Neuronal stem cell (in vitro differentiated cells): ENCODE results near the gene DHX58.

ENCODE experiments used
- DNase-seq: peaks from one replicate; pipeline ENCODE4 v3.0.0-alpha.2; 2013; ENCODE audit warnings: low spot score
- H2AFZ ChIP-seq: one replicate; pipeline ENCODE4 v1.6.1; 2013; ENCODE audit warnings: mild to moderate bottlenecking, low read length, inconsistent platforms
- H2AK5ac ChIP-seq: 2 replicates; pipeline ENCODE4 v1.6.1; 2013; ENCODE audit warnings: low read depth, mild to moderate bottlenecking, inconsistent platforms, low read length, moderate library complexity, mixed read lengths
- H2BK120ac ChIP-seq: 2 replicates; pipeline ENCODE4 v1.6.1; 2013; ENCODE audit warnings: low read depth, mild to moderate bottlenecking, inconsistent platforms, low read length, moderate library complexity, mixed read lengths
- H2BK12ac ChIP-seq: one replicate; pipeline ENCODE4 v1.6.1; 2013; ENCODE audit warnings: low read length, inconsistent platforms
- H2BK15ac ChIP-seq: 2 replicates; pipeline ENCODE4 v1.6.1; 2013; ENCODE audit warnings: mild to moderate bottlenecking, low read length, inconsistent platforms, mixed read lengths
- H2BK5ac ChIP-seq: one replicate; pipeline ENCODE4 v1.6.1; 2013; ENCODE audit warnings: inconsistent platforms, mild to moderate bottlenecking, low read length, moderate library complexity
- H3K14ac ChIP-seq: one replicate; pipeline ENCODE4 v1.6.1; 2013; ENCODE audit warnings: low read length, inconsistent platforms
- H3K18ac ChIP-seq: 2 replicates; pipeline ENCODE4 v1.6.1; 2013; ENCODE audit warnings: low read length, inconsistent platforms
- H3K23ac ChIP-seq: 2 replicates; pipeline ENCODE4 v1.6.1; 2013; ENCODE audit warnings: low read depth, mild to moderate bottlenecking, mixed read lengths, low read length, inconsistent platforms; ENCODE audit not compliant: poor library complexity
- H3K27ac ChIP-seq: replicated peaks from 3 replicates; pipeline ENCODE4 v1.5.1; 2013; ENCODE audit warnings: low read length, inconsistent platforms
- H3K27me3 ChIP-seq, 3 experiments: 2 replicates each; pipeline ENCODE4 v1.6.1; 2013; ENCODE audit warnings: low read length in 3 of 3, mild to moderate bottlenecking in 2 of 3, inconsistent platforms in 1 of 3, low read depth in 1 of 3, mixed read lengths in 1 of 3, moderate library complexity in 1 of 3; ENCODE audit not compliant: control insufficient read depth in 3 of 3, insufficient read depth in 3 of 3
- H3K36me3 ChIP-seq, 2 donors: replicated peaks in 1 of 2; 2 replicates each; pipeline ENCODE4 v1.6.1; 2013; ENCODE audit warnings: low read length in 2 of 2; ENCODE audit not compliant: control insufficient read depth in 2 of 2, insufficient read depth in 2 of 2
- H3K4ac ChIP-seq: 2 replicates; pipeline ENCODE4 v1.6.1; 2013; ENCODE audit warnings: inconsistent platforms, mild to moderate bottlenecking, low read length, moderate library complexity
- H3K4me1 ChIP-seq, 2 donors: 1 replicate in 1 of 2; 2 replicates in 1 of 2; pipeline ENCODE4 v1.6.1; 2013; ENCODE audit warnings: low read length in 2 of 2, low read depth in 1 of 2; ENCODE audit not compliant: control insufficient read depth in 2 of 2, insufficient read depth in 1 of 2
- H3K4me2 ChIP-seq: one replicate; pipeline ENCODE4 v1.6.1; 2013; ENCODE audit warnings: mild to moderate bottlenecking, low read length, inconsistent platforms; ENCODE audit not compliant: insufficient read depth, poor library complexity, severe bottlenecking
- H3K4me3 ChIP-seq, 2 donors: 2 replicates each; pipeline ENCODE4 v1.5.1; 2013; ENCODE audit warnings: low read length in 2 of 2, mild to moderate bottlenecking in 2 of 2, inconsistent platforms in 1 of 2, moderate library complexity in 1 of 2
- H3K79me1 ChIP-seq: one replicate; pipeline ENCODE4 v1.6.1; 2013; ENCODE audit warnings: low read depth, mild to moderate bottlenecking, inconsistent platforms, low read length, moderate library complexity
- H3K9ac ChIP-seq: one replicate; pipeline ENCODE4 v1.6.1; 2013; ENCODE audit warnings: mild to moderate bottlenecking, low read depth, low read length, inconsistent platforms; ENCODE audit not compliant: poor library complexity
- H3K9me3 ChIP-seq, 2 donors: replicated peaks in 1 of 2; 2 replicates each; pipeline versions ENCODE3 to v1.6.1; 2013; ENCODE audit warnings: low read length in 2 of 2, mild to moderate bottlenecking in 2 of 2, inconsistent platforms in 1 of 2, low read depth in 1 of 2, mixed read lengths in 1 of 2, moderate library complexity in 1 of 2; ENCODE audit not compliant: control insufficient read depth in 2 of 2, insufficient read depth in 1 of 2
- H4K8ac ChIP-seq: one replicate; pipeline ENCODE4 v1.6.1; 2013; ENCODE audit warnings: low read depth, mild to moderate bottlenecking, inconsistent platforms, low read length, moderate library complexity
- H4K91ac ChIP-seq: one replicate; pipeline ENCODE4 v1.6.1; 2013; ENCODE audit warnings: low read length, low read depth, mild to moderate bottlenecking, inconsistent platforms; ENCODE audit not compliant: poor library complexity
- WGBS, 2 donors: extraction: QIAGEN DNeasy Blood & Tissue Kit; methylation state at CpG; one replicate each; pipeline ENCODE4 v1.1.7; 2013; ENCODE audit warnings: missing lambda C conversion rate in 2 of 2, mixed read lengths in 1 of 2; ENCODE audit not compliant: insufficient read length in 2 of 2, insufficient replicate concordance in 1 of 2; ENCODE audit errors: extremely low coverage in 2 of 2; 5-methylcytosine and 5-hydroxymethylcytosine counted together

DHX58 gene

GRCh38 chr17:42055027-42055426 is 57.5 kb downstream of the DHX58 start:
- no CpG with 5 or more reads among the region's 3 CpGs for WGBS, 2 donors
- H2AK5ac ChIP-seq = no peak overlapping the region
- peaks cover 2% of the 10 kb centered on the region for H3K79me1 ChIP-seq
- H3K9me3 ChIP-seq = peaks cover 0 to 12% of the 10 kb centered on the region in 2 donors
- no peak for DNase-seq
- H3K23ac ChIP-seq = no peak overlapping the region
- H3K9ac ChIP-seq = no peak overlapping the region
- H3K4ac ChIP-seq = no peak overlapping the region
- H4K8ac ChIP-seq = no peak overlapping the region
- H2BK15ac ChIP-seq = no peak overlapping the region
- no peak overlapping the region for H3K4me3 ChIP-seq
- H3K27ac ChIP-seq = no peak overlapping the region
- no peak overlapping the region for H4K91ac ChIP-seq
- no peak overlapping the region for H2BK5ac ChIP-seq
- no peak overlapping the region for H3K18ac ChIP-seq
- no peaks in the 10 kb centered on the region for H3K36me3 ChIP-seq
- no peak overlapping the region for H3K14ac ChIP-seq
- H3K4me1 ChIP-seq = peaks cover 12 to 16% of the 10 kb centered on the region in 2 donors
- no peak overlapping the region for H2BK12ac ChIP-seq
- no peak overlapping the region for H2AFZ ChIP-seq
- no peak overlapping the region for H2BK120ac ChIP-seq
- H3K27me3 ChIP-seq = peaks cover 0 to 36% (median 27%) of the 10 kb centered on the region in 3 experiments
- no peak overlapping the region for H3K4me2 ChIP-seq

- Histone ChIP-seq H2BK12ac (no peak overlapping the region), H4K91ac (no peak overlapping the region), H3K14ac (no peak overlapping the region), H3K4me1 (peaks cover 16 to 21% of the 10 kb centered on the region in 2 donors), H4K8ac (no peak overlapping the region), H3K4me2 (no peak overlapping the region), H3K4ac (no peak overlapping the region), H3K27me3 (peaks cover 0 to 42% (median 27%) of the 10 kb centered on the region in 3 experiments), H2BK5ac (no peak overlapping the region), H2AFZ (peak overlapping the region; percentile 43), H3K36me3 (no peaks in the 10 kb centered on the region), H2BK120ac (no peak overlapping the region), H3K27ac (no peak overlapping the region), H3K23ac (no peak overlapping the region), H3K79me1 (peaks cover 2% of the 10 kb centered on the region), H3K18ac (peak overlapping the region; percentile 77), H3K9me3 (peaks cover 0 to 12% of the 10 kb centered on the region in 2 donors), H3K4me3 (no peak overlapping the region), H3K9ac (peak overlapping the region; percentile 70), H2AK5ac (peak overlapping the region; percentile 67), H2BK15ac (peak overlapping the region; percentile 39)
- no peak for DNase-seq
- no CpG with 5 or more reads among the region's 12 CpGs for WGBS, 2 donors
These were observed 58.6 kb downstream of the DHX58 start for GRCh38 chr17:42053731-42054500.

- H3K27ac ChIP-seq = no peak overlapping the region
- no peaks in the 10 kb centered on the region for H3K36me3 ChIP-seq
- H2BK12ac ChIP-seq = no peak overlapping the region
- H4K91ac ChIP-seq = no peak overlapping the region
- no peak overlapping the region for H3K4me3 ChIP-seq
- no CpG with 5 or more reads among the region's 6 CpGs for WGBS, 2 donors
- no peak overlapping the region for H2BK120ac ChIP-seq
- no peak overlapping the region for H4K8ac ChIP-seq
- H2BK15ac ChIP-seq = no peak overlapping the region
- peaks cover 0 to 12% of the 10 kb centered on the region in 2 donors for H3K9me3 ChIP-seq
- no peak overlapping the region for H3K4me2 ChIP-seq
- no peak overlapping the region for H3K23ac ChIP-seq
- H2AFZ ChIP-seq = no peak overlapping the region
- H3K18ac ChIP-seq = no peak overlapping the region
- H3K14ac ChIP-seq = no peak overlapping the region
- peaks cover 16 to 21% of the 10 kb centered on the region in 2 donors for H3K4me1 ChIP-seq
- H3K27me3 ChIP-seq = peaks cover 0 to 42% (median 27%) of the 10 kb centered on the region in 3 experiments
- no peak overlapping the region for H3K4ac ChIP-seq
- DNase-seq = no peak
- H3K79me1 ChIP-seq = peaks cover 2% of the 10 kb centered on the region
- H3K9ac ChIP-seq = no peak overlapping the region
- no peak overlapping the region for H2AK5ac ChIP-seq
- H2BK5ac ChIP-seq = no peak overlapping the region
These were observed 60.1 kb downstream of the DHX58 start for GRCh38 chr17:42052346-42052877.

- Histone ChIP-seq H3K4ac (no peak overlapping the region), H4K91ac (no peak overlapping the region), H3K4me1 (peaks cover 16 to 21% of the 10 kb centered on the region in 2 donors), H3K14ac (no peak overlapping the region), H2AK5ac (no peak overlapping the region), H3K27me3 (peaks cover 0 to 42% (median 27%) of the 10 kb centered on the region in 3 experiments), H2BK12ac (no peak overlapping the region), H3K79me1 (peaks cover 2% of the 10 kb centered on the region), H2BK5ac (no peak overlapping the region), H3K36me3 (no peaks in the 10 kb centered on the region), H2AFZ (no peak overlapping the region), H3K18ac (no peak overlapping the region), H3K9me3 (peaks cover 0 to 9% of the 10 kb centered on the region in 2 donors), H3K23ac (no peak overlapping the region), H3K9ac (no peak overlapping the region), H4K8ac (no peak overlapping the region), H2BK15ac (no peak overlapping the region), H3K4me2 (no peak overlapping the region), H3K4me3 (peak overlapping the region in 1 of 2 donors; percentile 10), H2BK120ac (no peak overlapping the region), H3K27ac (no peak overlapping the region)
- DNase-seq = no peak
- no CpG with 5 or more reads among the region's 7 CpGs for WGBS, 2 donors
These were observed 60.9 kb downstream of the DHX58 start for GRCh38 chr17:42051645-42052044.
